HFFc6 (cell line): ENCODE results near the gene YJEFN3. TPM values are rescaled to one million over a fixed set of nuclear protein-coding genes. Genes with fewer than 3 reads are reported as not detected.

Source experiments
- DNase-seq: peaks from one replicate; pipeline ENCODE4 v3.0.0-alpha.2; 2018
- H3K27ac Mint-ChIP-seq: 2 replicates; pipeline ENCODE4 v1.8.0; 2020; ENCODE audit warnings: mild to moderate bottlenecking, mixed read lengths
- H3K27me3 Mint-ChIP-seq: 2 replicates; pipeline ENCODE4 v1.8.0; 2021; ENCODE audit warnings: mild to moderate bottlenecking, moderate library complexity, mixed read lengths; ENCODE audit not compliant: insufficient read depth
- H3K36me3 Mint-ChIP-seq: 2 replicates; pipeline ENCODE4 v1.8.0; 2021; ENCODE audit warnings: low read depth, mixed read lengths
- H3K4me1 Mint-ChIP-seq: 2 replicates; pipeline ENCODE4 v1.8.0; 2020; ENCODE audit warnings: low read depth, mixed read lengths
- H3K4me3 Mint-ChIP-seq: 2 replicates; pipeline ENCODE4 v1.8.0; 2020; ENCODE audit warnings: mild to moderate bottlenecking, moderate library complexity, mixed read lengths
- H3K9me3 Mint-ChIP-seq: 2 replicates; pipeline ENCODE4 v1.8.0; 2020; ENCODE audit warnings: mild to moderate bottlenecking, mixed read lengths
- total RNA-seq, 6 experiments: library from RNA; stranded (reverse); fragmentation: NEBNext Ultra II Directional; extraction: Animal tissue kit (Norgen Biotek cat#: 25700); gene quantifications; 2 replicates in 1 of 6; 3 replicates in 5 of 6; pipeline ENCODE4 v1.2.3, GENCODE V29; 2021
- TF ChIP-seq, protein P1 (sequence below): fragments of 200-600 bp; sonication (generic); IDR thresholded peaks from 2 replicates; pipeline ENCODE4 v1.5.0; 2021; ENCODE audit warnings: antibody characterized with exemption, mild to moderate bottlenecking

The YJEFN3 gene
- total RNA-seq, 6 experiments from 2014 or later, result 1.4 to 2.5 (median 2.0) TPM

DNA sequence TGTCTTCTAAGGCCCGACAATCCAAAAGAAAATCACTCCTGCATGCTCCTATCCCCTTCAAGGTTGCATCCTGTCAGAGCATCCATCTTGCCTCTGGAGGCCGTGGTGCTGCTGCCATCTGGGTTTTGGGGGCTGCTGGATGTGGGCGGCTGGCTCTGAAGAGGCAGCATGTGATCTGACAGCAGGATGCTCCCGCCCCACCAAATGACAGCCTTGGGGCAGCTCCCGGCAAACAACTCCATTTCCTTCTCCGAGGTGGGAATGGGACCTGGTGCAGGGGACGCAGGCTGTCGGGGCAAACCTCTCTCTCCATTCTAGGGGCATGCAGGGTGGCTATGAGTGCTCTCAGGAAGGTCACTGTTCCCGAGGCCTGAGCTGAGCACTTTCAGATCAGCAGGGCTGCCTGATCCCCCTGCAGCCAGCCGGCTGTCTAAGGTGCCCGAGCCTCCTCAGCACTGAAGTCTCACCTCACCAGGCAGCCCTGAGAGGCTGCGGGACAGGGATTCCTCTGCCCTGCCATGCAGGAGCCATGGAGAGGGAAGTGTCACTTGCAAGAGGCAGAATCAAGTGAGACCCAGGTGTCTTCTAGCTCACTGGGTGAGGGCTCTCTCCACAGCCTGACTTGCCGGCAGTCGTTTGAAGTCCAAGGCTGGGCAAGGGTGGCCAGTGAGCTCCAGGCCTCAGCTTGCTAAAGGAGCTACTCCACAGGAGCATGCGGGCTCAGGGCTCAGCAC is 42.2 kb upstream of the YJEFN3 start:
- peaks cover 3% of the 10 kb centered on the region for H3K27me3 Mint-ChIP-seq
- no peak overlapping the region; the same call in 1 of the 2 replicates for H3K4me3 Mint-ChIP-seq
- no peaks in the 10 kb centered on the region; the same call in 1 of the 2 replicates for H3K36me3 Mint-ChIP-seq
- DNase-seq, result no peak
- H3K4me1 Mint-ChIP-seq, result peaks cover 69% of the 10 kb centered on the region
- peak overlapping the region; percentile 97 for H3K27ac Mint-ChIP-seq
- H3K9me3 Mint-ChIP-seq, result no peaks in the 10 kb centered on the region
- TF ChIP-seq, protein P1, sequence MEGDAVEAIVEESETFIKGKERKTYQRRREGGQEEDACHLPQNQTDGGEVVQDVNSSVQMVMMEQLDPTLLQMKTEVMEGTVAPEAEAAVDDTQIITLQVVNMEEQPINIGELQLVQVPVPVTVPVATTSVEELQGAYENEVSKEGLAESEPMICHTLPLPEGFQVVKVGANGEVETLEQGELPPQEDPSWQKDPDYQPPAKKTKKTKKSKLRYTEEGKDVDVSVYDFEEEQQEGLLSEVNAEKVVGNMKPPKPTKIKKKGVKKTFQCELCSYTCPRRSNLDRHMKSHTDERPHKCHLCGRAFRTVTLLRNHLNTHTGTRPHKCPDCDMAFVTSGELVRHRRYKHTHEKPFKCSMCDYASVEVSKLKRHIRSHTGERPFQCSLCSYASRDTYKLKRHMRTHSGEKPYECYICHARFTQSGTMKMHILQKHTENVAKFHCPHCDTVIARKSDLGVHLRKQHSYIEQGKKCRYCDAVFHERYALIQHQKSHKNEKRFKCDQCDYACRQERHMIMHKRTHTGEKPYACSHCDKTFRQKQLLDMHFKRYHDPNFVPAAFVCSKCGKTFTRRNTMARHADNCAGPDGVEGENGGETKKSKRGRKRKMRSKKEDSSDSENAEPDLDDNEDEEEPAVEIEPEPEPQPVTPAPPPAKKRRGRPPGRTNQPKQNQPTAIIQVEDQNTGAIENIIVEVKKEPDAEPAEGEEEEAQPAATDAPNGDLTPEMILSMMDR, result no peak

DNA sequence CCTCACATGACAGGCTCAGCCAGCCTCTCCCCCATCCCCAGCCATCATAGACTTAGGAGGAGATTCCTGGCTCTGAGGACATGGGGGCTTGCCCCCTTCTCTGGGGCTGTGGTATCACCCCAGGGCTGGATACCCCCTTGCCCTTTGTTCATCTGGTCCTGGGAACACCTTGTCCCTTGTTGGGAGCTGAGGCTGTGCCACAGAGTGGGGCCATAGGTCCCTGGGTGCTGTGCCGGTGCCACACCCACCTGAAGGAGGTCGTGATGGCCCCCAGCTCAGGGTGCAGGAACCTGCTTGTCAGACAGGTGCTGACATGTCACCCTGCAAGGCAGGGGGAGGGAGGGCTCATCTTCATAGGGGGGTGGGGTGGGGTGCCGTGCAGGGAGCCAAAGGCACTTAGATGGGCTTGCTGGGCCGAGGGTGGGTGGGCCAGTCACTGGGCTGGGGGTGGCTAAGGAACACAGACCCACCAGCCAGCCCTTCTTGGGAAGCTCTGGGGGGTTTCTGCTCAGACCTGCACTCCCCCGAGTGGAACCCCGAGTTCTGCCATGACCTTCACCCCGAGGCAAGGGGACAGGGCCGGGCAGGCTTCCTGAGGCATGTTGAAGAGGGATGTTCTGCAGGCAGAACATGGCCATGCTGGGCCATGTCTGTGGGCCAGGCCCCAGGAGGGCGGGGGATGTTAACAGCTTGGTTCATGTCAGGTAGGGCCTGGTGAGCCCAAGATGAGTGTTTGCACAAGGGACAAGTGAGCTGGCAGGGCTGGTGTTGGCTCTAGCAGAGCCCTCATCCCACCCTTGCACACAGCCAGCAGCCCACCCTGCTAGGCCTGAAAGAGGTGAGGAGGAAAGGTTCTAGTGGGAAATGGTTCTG is 41.4 kb upstream of the YJEFN3 start:
- DNase-seq, result no peak
- Mint-ChIP-seq H3K27me3 (peaks cover 3% of the 10 kb centered on the region), H3K36me3 (no peaks in the 10 kb centered on the region; the same call in 1 of the 2 replicates), H3K27ac (peak overlapping the region; percentile 98), H3K4me3 (no peak overlapping the region), H3K9me3 (no peaks in the 10 kb centered on the region), H3K4me1 (peaks cover 69% of the 10 kb centered on the region)
- TF ChIP-seq, protein P1, result no peak

- Mint-ChIP-seq H3K27ac (peak overlapping the region; percentile 98), H3K4me1 (peaks cover 66% of the 10 kb centered on the region), H3K36me3 (no peaks in the 10 kb centered on the region; the same call in 1 of the 2 replicates), H3K27me3 (peaks cover 1% of the 10 kb centered on the region), H3K9me3 (no peaks in the 10 kb centered on the region), H3K4me3 (peak overlapping the region; percentile 77)
- TF ChIP-seq, protein P1, result no peak
- no peak for DNase-seq
These were observed 40.5 kb upstream of the YJEFN3 start for GRCh38 chr19:19487950-19488874.

DNA sequence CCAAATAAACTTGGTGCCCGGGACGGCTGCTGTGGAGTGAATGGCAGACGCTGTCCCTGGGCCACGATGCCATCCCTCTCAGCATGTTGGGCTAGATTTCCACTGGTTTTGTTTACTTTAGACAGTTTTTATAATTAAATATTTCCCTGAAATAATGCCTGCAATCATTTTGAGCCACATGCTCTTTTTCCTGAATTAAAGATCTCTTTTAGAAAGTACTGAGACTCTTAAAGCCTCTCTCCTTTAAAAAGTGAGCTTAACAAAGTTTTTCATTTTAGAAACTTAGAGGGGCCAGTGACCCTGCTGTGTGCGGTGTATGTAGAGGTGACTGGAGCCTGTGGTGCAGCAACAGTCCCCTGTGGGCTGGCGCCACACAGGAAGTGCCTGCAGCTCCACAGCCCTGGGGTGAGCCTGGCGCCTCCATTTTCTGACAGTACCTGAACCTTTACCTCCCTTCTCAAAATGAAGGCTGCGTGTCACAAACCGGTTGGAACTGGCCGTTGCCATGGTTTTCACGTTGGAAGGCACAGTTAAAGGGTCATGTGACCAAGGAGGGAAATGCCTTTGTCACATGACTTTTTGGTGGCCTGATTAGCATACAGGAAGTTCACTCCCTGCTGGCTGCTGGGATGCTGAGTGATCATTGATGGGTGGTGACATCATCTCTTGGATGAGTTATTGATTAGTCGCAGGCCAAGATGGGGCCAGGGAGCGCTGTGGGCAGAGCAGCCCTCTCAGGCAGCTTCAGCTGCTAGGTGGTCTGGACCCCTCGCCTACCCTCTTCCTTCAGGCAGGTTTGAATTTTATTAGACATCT is 39.6 kb upstream of the YJEFN3 start:
- Mint-ChIP-seq H3K9me3 (no peaks in the 10 kb centered on the region), H3K27ac (peak overlapping the region; percentile 98), H3K4me1 (peaks cover 59% of the 10 kb centered on the region), H3K4me3 (peak overlapping the region; percentile 77), H3K27me3 (peaks cover 1% of the 10 kb centered on the region; the same call in 1 of the 2 replicates), H3K36me3 (no peaks in the 10 kb centered on the region)
- TF ChIP-seq, protein P1, result no peak
- peak; percentile 97 for DNase-seq
